Osteoblast (primary cell): ENCODE results near the gene ST6GALNAC3. TPM values are rescaled to one million over a fixed set of nuclear protein-coding genes. Genes with fewer than 3 reads are reported as not detected.

Source experiments
- DNase-seq: peaks from one replicate; pipeline ENCODE4 v3.0.0; 2011; ENCODE audit warnings: low spot score, mixed read lengths; ENCODE audit not compliant: insufficient read length; ENCODE audit errors: missing footprints
- H2AFZ ChIP-seq: 2 replicates; pipeline ENCODE4 v1.6.0; 2011; ENCODE audit warnings: mild to moderate bottlenecking, low read length
- H3K27ac ChIP-seq: 2 replicates; pipeline ENCODE4 v1.5.1; 2011; ENCODE audit warnings: mild to moderate bottlenecking, low read depth, low read length, moderate library complexity
- H3K27me3 ChIP-seq: 2 replicates; pipeline ENCODE4 v1.6.0; 2012; ENCODE audit warnings: mild to moderate bottlenecking, control low read depth, inconsistent platforms, low read length, moderate library complexity; ENCODE audit not compliant: insufficient read depth
- H3K36me3 ChIP-seq: 2 replicates; pipeline ENCODE4 v1.5.1; 2011; ENCODE audit warnings: mild to moderate bottlenecking, low read length, control low read depth, moderate library complexity; ENCODE audit not compliant: insufficient read depth
- H3K4me1 ChIP-seq: 2 replicates; pipeline ENCODE4 v1.5.1; 2011; ENCODE audit warnings: mild to moderate bottlenecking, low read length, control low read depth, moderate library complexity; ENCODE audit not compliant: insufficient read depth
- H3K4me2 ChIP-seq: 2 replicates; pipeline ENCODE4 v1.6.0; 2011; ENCODE audit warnings: mild to moderate bottlenecking, low read length; ENCODE audit not compliant: insufficient read depth
- H3K4me3 ChIP-seq: fragments of 200-600 bp; sonication (generic); 3 replicates; pipeline ENCODE4 v1.5.1; 2012; ENCODE audit warnings: mild to moderate bottlenecking, low read length, inconsistent platforms; ENCODE audit not compliant: insufficient read depth
- H3K79me2 ChIP-seq: 2 replicates; pipeline ENCODE4 v1.6.0; 2012; ENCODE audit warnings: mild to moderate bottlenecking, low read length, control low read depth, inconsistent platforms; ENCODE audit not compliant: insufficient read depth
- H3K9me3 ChIP-seq: 2 replicates; pipeline ENCODE4 v1.5.1; 2011; ENCODE audit warnings: low read depth, low read length, control low read depth
- H4K20me1 ChIP-seq: 2 replicates; pipeline ENCODE4 v1.6.0; 2012; ENCODE audit warnings: mild to moderate bottlenecking, low read length, control low read depth; ENCODE audit not compliant: insufficient read depth
- total RNA-seq: library from RNA; depleted of rRNA; stranded (reverse); fragments of >200 nt; gene quantifications from 2 replicates; pipeline ENCODE4 v1.2.3, GENCODE V29; 2012
- TF ChIP-seq, protein P1 (sequence below): IDR thresholded peaks from 2 replicates; pipeline ENCODE4 v1.5.1; 2011; ENCODE audit warnings: mild to moderate bottlenecking, low read depth, low read length, moderate library complexity; ENCODE audit errors: extremely low read depth

ST6GALNAC3 gene
- total RNA-seq, 1 donor, result not detected

DNA sequence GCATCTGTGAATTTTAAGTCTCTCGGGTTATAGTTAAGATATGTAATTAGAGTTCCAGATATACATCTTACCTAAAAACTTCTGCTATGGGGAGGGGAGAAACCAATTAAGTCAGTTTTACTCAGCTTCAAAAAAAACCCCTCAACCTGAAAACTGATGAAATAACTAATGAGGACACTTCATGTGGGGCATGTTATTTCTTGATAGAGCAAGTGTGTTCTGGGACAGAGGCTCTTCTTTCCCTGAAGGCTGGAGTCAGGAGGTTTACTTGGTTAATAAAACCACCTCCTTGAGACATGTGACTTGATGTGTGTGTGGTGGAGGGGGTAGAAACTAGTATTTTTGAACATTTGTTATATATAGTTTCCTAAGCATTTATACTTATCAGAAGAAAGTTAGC, 479.7 kb downstream of the ST6GALNAC3 start:
- H3K4me1 ChIP-seq, result no peaks in the 10 kb centered on the region

DNA sequence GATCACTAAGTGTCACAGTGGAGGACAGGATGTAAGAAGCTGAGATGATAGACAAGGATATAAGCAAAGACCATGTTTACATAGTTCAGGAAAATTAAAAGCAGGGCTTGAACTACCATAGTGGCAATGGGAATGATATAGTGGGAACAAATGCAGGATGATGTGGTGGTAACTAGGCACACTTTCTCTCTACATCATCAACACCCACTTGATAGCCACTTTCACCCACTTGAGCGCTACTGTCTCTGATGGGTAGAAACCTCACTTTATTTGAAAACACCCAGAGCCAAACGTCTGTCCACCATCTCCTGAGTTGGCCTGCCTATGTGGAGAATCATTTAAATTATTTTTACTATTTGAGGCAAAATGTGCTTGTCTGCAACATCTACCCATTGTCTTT, 487.7 kb downstream of the ST6GALNAC3 start:
- Histone ChIP-seq H3K27ac (no peak overlapping the region), H3K79me2 (no peaks in the 10 kb centered on the region), H4K20me1 (no peaks in the 10 kb centered on the region), H3K36me3 (no peaks in the 10 kb centered on the region), H3K4me1 (no peaks in the 10 kb centered on the region), H3K4me2 (no peak overlapping the region), H3K4me3 (no peak overlapping the region), H3K27me3 (no peaks in the 10 kb centered on the region), H3K9me3 (no peaks in the 10 kb centered on the region), H2AFZ (no peak overlapping the region)
- TF ChIP-seq, protein P1, sequence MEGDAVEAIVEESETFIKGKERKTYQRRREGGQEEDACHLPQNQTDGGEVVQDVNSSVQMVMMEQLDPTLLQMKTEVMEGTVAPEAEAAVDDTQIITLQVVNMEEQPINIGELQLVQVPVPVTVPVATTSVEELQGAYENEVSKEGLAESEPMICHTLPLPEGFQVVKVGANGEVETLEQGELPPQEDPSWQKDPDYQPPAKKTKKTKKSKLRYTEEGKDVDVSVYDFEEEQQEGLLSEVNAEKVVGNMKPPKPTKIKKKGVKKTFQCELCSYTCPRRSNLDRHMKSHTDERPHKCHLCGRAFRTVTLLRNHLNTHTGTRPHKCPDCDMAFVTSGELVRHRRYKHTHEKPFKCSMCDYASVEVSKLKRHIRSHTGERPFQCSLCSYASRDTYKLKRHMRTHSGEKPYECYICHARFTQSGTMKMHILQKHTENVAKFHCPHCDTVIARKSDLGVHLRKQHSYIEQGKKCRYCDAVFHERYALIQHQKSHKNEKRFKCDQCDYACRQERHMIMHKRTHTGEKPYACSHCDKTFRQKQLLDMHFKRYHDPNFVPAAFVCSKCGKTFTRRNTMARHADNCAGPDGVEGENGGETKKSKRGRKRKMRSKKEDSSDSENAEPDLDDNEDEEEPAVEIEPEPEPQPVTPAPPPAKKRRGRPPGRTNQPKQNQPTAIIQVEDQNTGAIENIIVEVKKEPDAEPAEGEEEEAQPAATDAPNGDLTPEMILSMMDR, result no peak
- no peak for DNase-seq

More for the DNA sequence above, 479.7 kb downstream of the ST6GALNAC3 start:
- Histone ChIP-seq H2AFZ (no peak overlapping the region), H3K27me3 (no peaks in the 10 kb centered on the region), H3K27ac (no peak overlapping the region), H3K36me3 (no peaks in the 10 kb centered on the region), H4K20me1 (no peaks in the 10 kb centered on the region), H3K4me2 (no peak overlapping the region), H3K79me2 (no peaks in the 10 kb centered on the region), H3K4me3 (no peak overlapping the region), H3K9me3 (no peaks in the 10 kb centered on the region)
- TF ChIP-seq, protein P1, result no peak
- no peak for DNase-seq

GRCh38 chr1:76568573-76569238, 494.2 kb downstream of the ST6GALNAC3 start:
- no peaks in the 10 kb centered on the region for H3K79me2 ChIP-seq
- no peaks in the 10 kb centered on the region for H3K36me3 ChIP-seq
- H3K27ac ChIP-seq, result no peak overlapping the region
- no peaks in the 10 kb centered on the region for H4K20me1 ChIP-seq
- TF ChIP-seq, protein P1, result no peak
- no peak for DNase-seq
- H3K4me3 ChIP-seq, result no peak overlapping the region
- no peaks in the 10 kb centered on the region for H3K27me3 ChIP-seq
- no peaks in the 10 kb centered on the region for H3K9me3 ChIP-seq
- H3K4me2 ChIP-seq, result no peak overlapping the region
- no peak overlapping the region for H2AFZ ChIP-seq
- H3K4me1 ChIP-seq, result no peaks in the 10 kb centered on the region

DNA sequence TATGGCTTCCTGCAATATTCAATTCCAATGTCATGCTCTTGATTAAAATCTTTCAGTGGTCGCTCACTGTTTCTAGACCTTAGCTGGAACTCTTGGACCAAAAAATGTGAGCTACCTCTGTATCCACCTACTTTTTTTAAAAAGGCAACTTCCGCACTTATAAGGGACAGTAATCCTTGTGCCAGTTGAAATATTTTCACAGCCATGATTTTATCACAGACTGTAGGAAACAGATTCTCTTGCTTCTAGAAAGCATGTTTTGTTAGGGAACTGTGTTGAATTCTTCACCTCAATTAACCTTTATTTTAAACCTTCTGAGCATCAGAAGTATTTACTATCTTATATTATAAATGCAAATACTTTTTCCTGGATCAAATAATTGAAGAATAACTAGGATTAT, 496.7 kb downstream of the ST6GALNAC3 start:
- Histone ChIP-seq H3K79me2 (no peaks in the 10 kb centered on the region), H3K27ac (no peak overlapping the region), H3K36me3 (no peaks in the 10 kb centered on the region), H3K27me3 (no peaks in the 10 kb centered on the region), H2AFZ (no peak overlapping the region), H3K9me3 (no peaks in the 10 kb centered on the region), H3K4me1 (no peaks in the 10 kb centered on the region), H3K4me2 (no peak overlapping the region), H3K4me3 (no peak overlapping the region), H4K20me1 (no peaks in the 10 kb centered on the region)
- no peak for DNase-seq
- TF ChIP-seq, protein P1, result no peak
